Activated T-helper 1 cell treated with anti-CD3 and anti-CD28 coated beads, Interleukin-2, amount 50 U/mL, for 16 hours (primary cell): Measurements from ENCODE around the gene SLFN12L.
"Not testable (repeated sequence)": the region's sequence is repeated elsewhere in the genome, so short reads cannot be mapped to it uniquely, and the experiment has no call there.

Experiments used
- DNase-seq, 2 donors: peaks; one replicate each; pipeline ENCODE4 v3.0.0-alpha.2; 2020; ENCODE audit warnings: low read depth in 1 of 2, low spot score in 1 of 2

SLFN12L gene

DNA sequence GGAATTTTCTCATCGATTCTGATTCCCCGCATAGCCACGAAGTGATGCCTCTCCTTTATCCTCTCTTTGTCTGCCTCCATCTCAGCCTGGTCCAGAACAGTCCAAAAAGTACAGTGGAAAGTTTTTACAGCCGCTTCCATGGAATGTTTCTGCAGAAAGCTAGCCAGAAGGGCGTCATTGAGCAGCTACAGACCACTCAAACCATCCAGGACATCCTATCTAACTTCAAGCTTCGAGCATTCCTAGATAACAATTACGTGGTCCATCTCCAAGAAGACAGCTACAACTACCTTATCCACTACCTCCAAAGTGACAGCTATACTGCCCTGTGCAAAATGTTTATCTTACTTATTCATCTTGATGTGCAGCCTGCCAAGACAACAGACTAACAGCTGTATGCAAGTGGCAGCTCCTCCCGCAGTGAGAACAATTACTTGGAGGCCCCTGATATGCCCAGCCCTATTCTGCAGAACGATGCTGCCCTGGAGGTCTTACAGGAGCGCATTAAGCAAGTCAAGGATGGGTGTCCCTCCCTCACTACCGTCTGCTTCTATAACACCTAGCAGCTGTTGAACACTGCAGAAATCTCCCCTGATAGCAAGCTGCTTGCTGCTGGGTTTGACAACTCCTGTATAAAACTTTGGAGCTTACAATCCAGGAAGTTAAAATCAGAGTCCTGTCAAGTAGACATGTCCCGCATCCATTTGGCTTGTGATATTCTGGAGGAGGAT, 38.9 kb downstream of the SLFN12L start:
- no peak for DNase-seq

DNA sequence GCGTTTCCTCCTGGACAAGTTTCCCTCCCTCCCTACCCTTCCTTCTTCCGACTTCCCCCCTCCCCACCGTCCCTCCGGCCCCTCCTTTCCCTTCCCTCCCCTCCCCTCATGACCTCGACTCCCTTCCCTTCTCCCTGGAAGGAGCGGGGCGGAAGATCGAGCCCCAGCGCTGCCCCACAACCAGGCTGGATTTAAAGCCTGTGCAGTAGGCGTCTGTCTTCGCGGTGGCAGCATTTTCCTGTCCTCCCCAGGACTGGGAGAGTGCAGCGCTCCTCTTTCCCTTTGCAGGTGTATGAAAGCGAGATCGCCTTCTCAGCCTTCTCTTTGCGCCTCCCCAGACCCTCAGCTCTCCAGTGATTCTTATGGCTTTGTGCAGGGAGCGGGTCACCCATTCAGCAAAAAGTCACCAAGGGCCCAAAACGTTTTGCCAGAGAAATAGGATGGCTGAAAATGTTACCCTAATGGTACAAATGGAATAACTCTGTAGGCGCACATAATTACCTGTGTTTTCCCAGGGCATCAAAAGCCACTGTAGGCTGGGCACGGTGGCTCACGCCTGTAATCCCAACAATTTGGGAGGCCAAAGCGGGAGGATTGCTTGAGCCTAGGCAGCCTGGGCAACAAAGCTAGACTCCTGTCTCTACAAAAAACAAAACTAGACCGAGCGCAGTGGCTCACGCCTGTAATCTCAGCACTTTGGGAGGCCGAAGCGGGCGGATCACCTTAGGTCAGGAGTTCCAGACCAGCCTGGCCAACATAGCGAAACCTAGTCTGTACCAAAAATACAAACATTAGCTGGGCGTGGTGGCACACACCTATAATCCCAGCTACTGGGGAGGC, 40.8 kb downstream of the SLFN12L start:
- DNase-seq: no peak

DNA sequence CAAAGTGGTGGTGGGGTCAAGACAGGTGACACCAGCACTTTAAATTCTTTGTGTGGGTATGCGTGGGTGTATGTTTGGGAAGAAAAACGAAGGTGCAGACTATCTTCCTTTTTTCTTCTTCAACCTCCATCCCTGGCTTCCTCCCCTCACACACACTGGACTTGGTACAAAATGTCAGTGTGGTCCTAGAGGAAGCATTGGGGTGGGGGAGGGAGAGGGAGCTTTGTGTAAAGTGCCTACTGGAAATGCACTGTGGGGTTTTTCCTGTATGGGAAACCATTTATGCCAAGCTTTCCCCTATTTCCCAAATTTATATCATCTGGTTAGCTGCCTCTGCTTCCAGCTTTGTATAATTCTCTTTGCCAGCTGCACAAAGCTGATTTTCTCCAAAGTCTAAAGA, 44.4 kb downstream of the SLFN12L start:
- no peak for DNase-seq

DNA sequence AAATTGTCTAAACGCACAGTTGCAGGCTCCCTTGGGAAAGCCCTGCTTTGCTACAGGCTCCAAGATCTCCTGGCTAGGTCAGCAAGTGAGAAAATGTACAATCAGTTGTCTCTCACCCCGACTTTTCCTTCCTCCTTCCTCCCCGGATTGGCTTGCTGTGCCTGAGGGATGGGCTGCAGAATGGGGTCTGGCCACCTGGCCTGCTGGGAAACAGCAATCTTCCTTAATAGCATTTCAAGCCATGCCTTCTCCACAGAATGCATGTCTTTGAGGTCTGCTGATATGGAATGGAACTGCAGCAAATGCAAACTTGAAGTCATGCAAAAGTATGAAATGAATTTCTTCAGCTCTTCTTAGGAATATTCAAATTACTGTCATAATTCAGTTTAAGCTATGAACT, 46.1 kb downstream of the SLFN12L start:
- DNase-seq: no peak

GRCh38 chr17:35489944-35490343, 47.5 kb downstream of the SLFN12L start:
- no peak for DNase-seq

DNA sequence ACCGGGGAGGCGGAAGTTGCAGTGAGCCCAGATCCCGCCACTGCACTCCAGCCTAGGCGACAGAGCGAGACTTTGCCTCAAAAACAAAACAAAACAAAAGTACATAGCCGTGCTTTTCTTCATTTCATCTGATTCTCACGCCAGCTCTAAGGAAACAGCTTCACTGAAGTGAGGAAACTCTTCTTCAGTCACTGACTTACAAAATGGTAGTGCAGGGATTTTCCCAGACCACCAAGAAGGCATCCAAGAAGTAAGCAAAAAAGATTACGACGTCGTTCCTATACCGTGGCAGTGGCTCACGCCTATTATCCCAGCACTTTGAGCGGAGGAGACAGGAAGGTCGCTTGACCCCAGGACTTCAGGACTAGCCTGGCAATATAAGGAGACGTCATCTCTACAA, 48.5 kb downstream of the SLFN12L start:
- no peak for DNase-seq

GRCh38 chr17:35486920-35487732, 50.4 kb downstream of the SLFN12L start:
- peak; percentile 51 to 69 for DNase-seq

GRCh38 chr17:35479271-35479670, 58.2 kb downstream of the SLFN12L start:
- no peak for DNase-seq

- DNase-seq: no peak
These were observed 60.2 kb downstream of the SLFN12L start for GRCh38 chr17:35477248-35477647.

DNA sequence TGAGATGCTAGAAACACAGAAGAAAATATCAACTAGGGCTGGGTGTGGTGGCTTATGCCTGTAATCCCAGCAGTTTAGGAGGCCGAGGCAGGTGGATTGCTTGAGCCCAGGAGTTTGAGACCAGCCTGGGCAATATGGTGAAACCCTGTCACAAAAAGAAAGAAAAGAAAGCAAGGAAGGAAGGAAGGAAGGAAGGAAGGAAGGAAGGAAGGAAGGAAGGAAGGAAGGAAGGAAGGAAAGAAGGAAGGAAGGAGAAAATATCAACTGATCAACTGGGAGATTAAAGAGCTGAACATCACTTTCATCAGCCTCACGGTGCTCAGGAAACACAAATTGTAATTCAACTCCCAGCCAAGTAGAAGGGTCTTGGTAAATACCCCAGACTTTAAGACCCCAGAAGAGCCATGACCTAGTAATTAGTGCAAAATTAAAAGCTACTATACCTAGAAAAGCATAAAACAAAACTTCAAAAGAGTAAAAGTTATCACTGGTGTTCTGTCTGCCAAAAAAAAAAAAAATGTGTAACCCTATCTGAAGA, 61.1 kb downstream of the SLFN12L start:
- DNase-seq: no peak

DNA sequence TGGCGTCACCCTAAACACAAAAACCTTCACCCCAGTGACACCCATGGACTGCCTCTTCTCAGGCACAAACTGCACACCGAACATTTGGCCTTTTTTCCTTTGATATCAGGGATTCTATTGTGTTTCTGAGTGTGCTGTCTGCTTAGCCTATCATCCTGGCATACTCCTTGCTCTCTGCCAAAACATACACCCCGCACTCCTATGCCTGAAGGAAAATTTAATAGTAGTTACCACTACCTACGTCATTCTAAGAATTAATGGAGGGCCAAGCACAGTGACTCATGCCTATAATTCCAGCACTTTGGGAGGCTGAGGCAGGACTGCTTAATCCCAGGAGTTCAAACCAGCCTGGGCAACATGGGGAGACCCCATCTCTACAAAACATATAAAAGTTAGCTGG, 69.0 kb downstream of the SLFN12L start:
- DNase-seq: no peak

GRCh38 chr17:35467824-35468223, 69.7 kb downstream of the SLFN12L start:
- DNase-seq: no peak

DNA sequence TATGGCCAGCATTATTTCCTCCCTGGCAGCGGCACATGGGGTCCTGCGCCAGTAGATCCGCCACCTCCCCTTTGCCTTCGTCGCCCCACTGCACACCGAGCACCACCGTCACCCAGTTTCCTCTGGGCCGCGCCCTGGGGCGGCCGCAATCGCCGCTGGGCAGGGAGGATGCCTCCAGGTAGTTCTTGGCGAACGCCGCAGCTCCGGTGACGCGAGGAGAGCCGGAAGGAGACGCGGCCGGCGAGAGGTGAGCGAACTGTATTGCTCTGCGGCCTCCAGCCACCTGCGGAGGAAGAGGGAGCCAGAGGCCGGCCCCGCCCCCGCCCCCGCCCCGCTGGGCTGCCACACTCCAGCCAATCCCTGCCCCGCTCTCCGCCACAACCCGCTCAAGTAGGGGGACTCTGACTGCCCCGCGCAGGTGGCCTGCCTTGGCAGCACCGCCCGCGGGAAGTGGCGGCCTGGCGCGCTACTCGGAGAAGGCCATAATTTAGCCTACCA, 77.1 kb downstream of the SLFN12L start:
- peak; percentile 37 to 45 for DNase-seq

DNA sequence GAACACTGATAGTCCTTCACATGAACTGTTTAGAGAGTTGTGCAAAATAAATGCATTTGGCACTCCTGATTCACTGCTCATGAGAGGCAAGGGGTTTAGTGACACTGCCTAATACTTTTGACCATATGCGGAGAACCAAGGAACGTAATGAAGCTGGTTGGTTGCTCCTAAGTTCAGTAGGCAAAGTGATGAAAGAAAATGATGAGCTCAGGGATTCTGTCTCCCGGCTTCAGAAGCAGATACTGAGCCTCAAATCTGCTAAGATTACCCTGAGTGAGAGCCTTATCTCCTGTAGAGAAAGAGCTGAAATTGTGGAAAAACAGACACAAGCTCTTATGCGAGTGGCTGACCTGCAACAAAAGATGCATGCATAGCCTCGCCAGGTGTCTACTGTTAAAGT, 83.4 kb downstream of the SLFN12L start:
- DNase-seq: not testable (repeated sequence)

GRCh38 chr17:35453171-35453570, 84.3 kb downstream of the SLFN12L start:
- no peak for DNase-seq

GRCh38 chr17:35449371-35449931, 88.0 kb downstream of the SLFN12L start:
- DNase-seq: no peak

- no peak for DNase-seq
These were observed 88.6 kb downstream of the SLFN12L start for GRCh38 chr17:35448899-35449227.

GRCh38 chr17:35448214-35448898, 89.1 kb downstream of the SLFN12L start, which contains the start of gene SLFN13:
SLFN13 (minus strand) TSS chr17:35448766; CDS start chr17:35445680, 3,086 bp downstream.
- peak; percentile 58 to 76 for DNase-seq

DNA sequence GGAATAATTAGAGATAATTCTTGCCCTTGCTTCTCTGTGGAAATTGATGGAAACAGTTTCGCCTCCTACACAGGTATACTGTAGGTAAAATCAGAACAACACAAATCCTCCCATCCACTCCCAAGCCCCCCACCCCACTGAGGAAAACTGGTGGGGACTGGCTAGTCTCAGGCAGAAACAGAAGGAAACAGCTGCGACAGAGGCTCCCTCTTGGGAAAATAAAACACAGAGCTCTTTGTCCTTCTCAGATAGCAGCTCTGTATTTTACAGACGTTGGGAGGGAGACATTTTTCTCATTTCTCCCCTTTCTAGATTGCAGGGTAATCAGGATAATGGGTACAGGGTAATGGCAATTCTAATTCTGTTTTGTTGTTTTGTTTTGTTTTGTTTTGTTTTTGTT, 90.0 kb downstream of the SLFN12L start:
- no peak for DNase-seq

DNA sequence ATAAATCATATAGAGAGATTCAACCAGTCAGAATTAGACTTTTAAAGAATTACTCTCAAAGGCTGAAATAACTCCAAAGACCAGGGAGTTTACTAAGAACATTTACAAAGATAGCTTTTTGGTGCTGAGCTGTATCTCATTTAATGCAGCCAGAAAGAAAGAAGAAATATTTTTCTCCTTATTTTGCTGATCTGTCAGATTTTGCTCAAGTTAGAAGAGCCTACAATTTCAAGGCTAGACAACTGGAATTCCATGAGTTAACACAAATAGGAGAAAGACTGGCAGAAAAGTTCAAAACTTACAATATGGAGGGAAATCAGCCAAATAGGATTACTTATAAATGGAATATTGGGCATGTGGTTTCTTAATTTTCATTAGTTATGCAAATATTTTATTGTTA, 99.0 kb downstream of the SLFN12L start:
- DNase-seq: no peak
